Loucy (cell line): Measurements from ENCODE around the gene MARK4.

Source experiments
- CTCF ChIP-seq: fragments of 200-600 bp; sonication (generic); conservative IDR thresholded peaks from 2 replicates; pipeline ENCODE4 v1.5.1; 2014; ENCODE audit warnings: mild to moderate bottlenecking, antibody characterized with exemption, low read length
- EZH2phosphoT487 ChIP-seq: fragments of 200-600 bp; IDR thresholded peaks from 2 replicates; pipeline ENCODE4 v1.6.1; 2018; ENCODE audit warnings: antibody characterized with exemption, mild to moderate bottlenecking, moderate library complexity, borderline replicate concordance

GRCh38 chr19:45224645-45225044 lies 26.4 kb upstream of the MARK4 start:
- TF ChIP-seq CTCF, result no peak
- TF ChIP-seq EZH2phosphoT487, result no peak
